ENCODE data around the gene MYBPC3. TPM values are rescaled to one million over a fixed set of nuclear protein-coding genes. Genes with fewer than 3 reads are reported as not detected.
A peak's percentile ranks its signal among the peaks of the same experiment; 100 is the strongest.

MYBPC3 gene
- total and polyA plus RNA-seq, 11 donors, result 425 to 3,074 (median 1,842) TPM

DNA sequence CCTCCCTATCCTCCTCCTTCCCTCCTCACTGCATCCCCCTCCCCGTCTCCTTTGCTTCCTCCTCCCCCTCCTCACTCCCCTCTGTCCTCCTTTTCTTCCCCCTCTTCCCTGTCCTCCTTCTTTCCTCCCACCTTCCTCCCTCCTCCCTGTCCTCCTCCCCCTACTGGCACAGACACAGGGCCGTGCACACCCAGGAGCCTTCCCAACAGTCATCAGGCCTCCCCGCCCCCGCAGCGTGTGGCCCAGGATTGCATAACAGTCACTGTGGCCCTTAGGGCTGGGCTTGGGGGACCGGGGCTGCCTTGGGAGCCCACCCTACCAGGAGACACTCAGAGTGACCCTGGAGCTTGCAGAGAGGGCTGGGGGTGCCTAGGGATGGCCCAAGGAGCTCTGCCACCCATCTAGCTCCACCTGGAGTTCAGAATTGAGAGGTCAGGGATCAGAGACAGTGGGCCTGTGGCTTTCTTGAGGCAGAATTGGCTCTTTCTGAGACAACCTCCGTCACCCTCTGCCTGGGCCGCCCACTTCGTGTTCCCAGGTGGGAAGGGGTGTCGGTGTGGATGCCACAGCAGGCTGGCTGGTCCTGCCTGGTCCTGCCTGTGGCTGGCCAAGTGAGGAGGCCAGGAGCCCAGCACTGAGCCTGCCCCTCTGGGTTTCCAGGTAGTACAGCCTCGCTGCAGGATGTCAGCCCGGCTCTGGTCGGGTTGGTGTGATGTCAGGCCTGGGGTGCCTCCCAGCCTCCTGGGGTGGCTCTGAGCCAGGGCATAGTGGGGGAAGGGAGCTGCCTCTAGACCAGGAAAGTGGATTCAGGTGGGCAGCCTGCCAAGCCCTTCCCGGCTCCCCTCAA, 24.2 kb upstream of the MYBPC3 start:
- no peak for TF ChIP-seq POLR2A (IDR thresholded peaks at IDR 0.05)
- no peak for TF ChIP-seq CTCF (IDR thresholded peaks at IDR 0.05)
- Histone ChIP-seq H3K4me3 (peak overlapping the region in 9 of 12 donors; percentile 26 to 70 (median 42)), H3K36me3 (peaks cover 0 to 23% (median 0%) of the 10 kb centered on the region in 9 donors), H3K27me3 (no peaks in the 10 kb centered on the region), H3K27ac (peak overlapping the region in 9 of 12 donors; percentile 11 to 96 (median 46)), H3K4me1 (peaks cover 0 to 21% (median 0%) of the 10 kb centered on the region in 12 donors), H3K9me3 (no peaks in the 10 kb centered on the region)
- ATAC-seq (peak in 3 of 4 donors; percentile 32 to 56 (median 53)), DNase-seq (peak in 3 of 5 donors; percentile 52 to 84 (median 79))
- WGBS, 4 donors, result 66 to 79% (median 74%) methylated on average over 9 to 14 of the region's 14 CpGs
- intact Hi-C loops (cut with DNase I), result loop anchor here in 6 of 10 donors (5.0 to 10.0 kb wide), 4 partner anchors 76 to 478 kb away; no protein-coding TSS in a partner anchor

DNA sequence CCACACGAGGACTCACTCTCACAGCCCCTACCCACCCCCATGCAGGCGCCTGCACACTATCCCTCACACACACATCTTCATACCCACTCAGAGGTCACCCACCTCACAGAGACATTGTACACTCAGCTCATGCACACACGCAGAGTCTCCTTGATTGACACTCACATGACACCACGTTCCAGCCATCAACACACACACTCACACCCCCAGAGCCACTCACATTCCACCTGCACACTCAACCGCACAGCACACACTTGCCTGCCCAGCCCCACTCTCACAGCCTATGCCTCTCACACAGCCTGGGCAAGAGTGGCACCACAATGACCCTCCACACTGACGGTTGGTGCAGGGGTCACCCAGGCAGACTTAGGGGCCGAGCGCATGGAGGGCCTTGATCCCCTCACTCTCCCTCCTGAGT, 23.6 kb upstream of the MYBPC3 start:
- H3K27me3 ChIP-seq, result no peaks in the 10 kb centered on the region
- intact Hi-C loops (cut with DNase I), result loop anchor here in 6 of 10 donors (5.0 to 10.0 kb wide), 4 partner anchors 76 to 479 kb away; no protein-coding TSS in a partner anchor
- peaks cover 0 to 29% (median 0%) of the 10 kb centered on the region in 9 donors for H3K36me3 ChIP-seq
- no peaks in the 10 kb centered on the region for H3K9me3 ChIP-seq
- ATAC-seq (no peak), DNase-seq (no peak)
- H3K4me1 ChIP-seq, result peaks cover 0 to 21% (median 0%) of the 10 kb centered on the region in 12 donors
- WGBS, 4 donors, result 80 to 87% (median 83%) methylated on average over 8 of the region's 8 CpGs
- H3K4me3 ChIP-seq, result peak overlapping the region in 9 of 12 donors; percentile 14 to 70 (median 42)
- peak overlapping the region in 2 of 12 donors; percentile 8 to 96 for H3K27ac ChIP-seq
- no peak for TF ChIP-seq CTCF (IDR thresholded peaks at IDR 0.05)
- no peak for TF ChIP-seq POLR2A (IDR thresholded peaks at IDR 0.05)

GRCh38 chr11:47375546-47376085, 23.1 kb upstream of the MYBPC3 start:
- Histone ChIP-seq H3K36me3 (peaks cover 0 to 33% (median 0%) of the 10 kb centered on the region in 9 donors), H3K4me1 (peaks cover 0 to 21% (median 0%) of the 10 kb centered on the region in 12 donors), H3K4me3 (peak overlapping the region in 7 of 12 donors; percentile 40 to 70 (median 46)), H3K9me3 (no peaks in the 10 kb centered on the region), H3K27me3 (no peaks in the 10 kb centered on the region), H3K27ac (peak overlapping the region in 1 of 12 donors; percentile 96)
- no peak for ATAC-seq
- WGBS, 4 donors, result 90 to 92% (median 91%) methylated on average over 6 to 13 of the region's 13 CpGs
- no peak for DNase-seq
- TF ChIP-seq POLR2A (IDR thresholded peaks at IDR 0.05) (no peak), CTCF (IDR thresholded peaks at IDR 0.05) (no peak)
- intact Hi-C loops (cut with DNase I), result loop anchor here in 9 of 10 donors (2.0 to 10.0 kb wide), 9 partner anchors 31 to 479 kb away; partner anchors contain the start of gene SLC39A13 (in 2 of the 9)
